ENCODE measurements around the gene DPM2.
A peak's percentile ranks its signal among the peaks of the same experiment; 100 is the strongest.

The DPM2 gene

GRCh38 chr9:127916720-127917581, 20.7 kb downstream of the DPM2 start, which contains the start of gene ST6GALNAC4:
TSS of gene ST6GALNAC4 (minus strand) at chr9:127917041. CDS start at chr9:127916419, 622 bp downstream.
- DNase-seq = peak; percentile 90

DNA sequence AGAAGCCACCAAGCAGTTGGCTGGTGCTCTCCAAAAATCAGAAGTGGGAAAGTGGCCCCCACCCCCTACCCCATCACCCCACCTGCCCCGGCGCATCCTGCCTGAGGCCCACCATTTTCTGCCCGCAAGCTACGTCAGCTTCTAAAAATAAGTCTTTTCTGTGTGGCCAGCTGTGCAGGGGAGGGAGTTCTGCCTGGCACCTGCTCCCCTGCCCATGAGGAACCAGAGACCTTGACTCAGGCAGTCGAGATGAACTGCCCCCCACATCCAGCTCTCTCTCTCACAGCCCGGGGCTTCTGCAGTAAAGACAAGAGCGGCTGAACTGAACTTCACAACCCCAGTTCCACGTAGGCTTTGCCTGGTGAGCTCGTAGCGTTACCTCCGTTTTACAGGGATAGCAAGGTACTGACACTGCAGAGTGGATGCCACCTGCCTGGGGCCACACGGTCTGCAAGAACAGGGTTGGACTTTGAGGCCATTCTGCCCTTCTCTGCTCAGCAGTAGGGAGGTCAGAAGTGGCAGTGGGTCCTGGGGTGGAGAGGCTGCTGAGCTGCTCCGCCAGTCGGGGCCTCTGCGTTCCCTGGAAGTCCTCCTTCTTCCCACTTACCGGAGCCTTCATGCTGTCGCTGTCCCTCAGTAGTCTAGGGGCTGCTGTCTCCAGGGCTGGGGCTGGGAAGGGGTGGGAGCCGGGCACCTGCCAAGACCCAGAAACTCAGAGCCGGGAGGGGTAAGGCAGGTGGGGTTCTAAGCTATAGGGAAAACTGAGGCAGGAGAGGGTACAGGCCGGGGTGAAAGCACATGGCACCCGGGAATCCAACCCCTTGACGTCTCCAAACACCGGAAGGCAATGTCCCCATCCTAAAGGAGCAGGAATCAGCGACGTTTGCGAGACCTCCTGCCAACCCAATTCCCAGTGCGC, 21.6 kb downstream of the DPM2 start:
- DNase-seq = no peak

- DNase-seq = no peak
These were observed 22.3 kb downstream of the DPM2 start for GRCh38 chr9:127915325-127915752.

GRCh38 chr9:127913682-127914081, 24.0 kb downstream of the DPM2 start:
- DNase-seq = no peak

GRCh38 chr9:127912882-127913281, 24.8 kb downstream of the DPM2 start:
- no peak for DNase-seq

- no peak for DNase-seq
These were observed 25.4 kb downstream of the DPM2 start for GRCh38 chr9:127912296-127912695.

- no peak for DNase-seq
These were observed 26.9 kb downstream of the DPM2 start for GRCh38 chr9:127910613-127911205.

GRCh38 chr9:127909839-127910273, 27.8 kb downstream of the DPM2 start:
- DNase-seq = no peak

DNA sequence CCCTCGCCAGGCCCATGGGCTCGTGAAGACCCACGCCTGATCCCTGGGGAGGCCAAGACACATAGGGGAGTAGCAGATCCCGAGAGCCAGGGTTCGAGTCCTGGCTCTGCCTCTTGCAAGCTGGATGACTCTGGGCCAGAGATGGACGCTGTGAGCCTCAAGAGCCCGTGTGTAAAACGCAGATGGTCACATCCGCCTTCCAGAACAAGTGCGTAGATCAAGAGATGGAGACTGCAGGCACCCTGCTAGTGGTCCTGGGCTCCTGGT, 29.1 kb downstream of the DPM2 start:
- no peak for DNase-seq

DNA sequence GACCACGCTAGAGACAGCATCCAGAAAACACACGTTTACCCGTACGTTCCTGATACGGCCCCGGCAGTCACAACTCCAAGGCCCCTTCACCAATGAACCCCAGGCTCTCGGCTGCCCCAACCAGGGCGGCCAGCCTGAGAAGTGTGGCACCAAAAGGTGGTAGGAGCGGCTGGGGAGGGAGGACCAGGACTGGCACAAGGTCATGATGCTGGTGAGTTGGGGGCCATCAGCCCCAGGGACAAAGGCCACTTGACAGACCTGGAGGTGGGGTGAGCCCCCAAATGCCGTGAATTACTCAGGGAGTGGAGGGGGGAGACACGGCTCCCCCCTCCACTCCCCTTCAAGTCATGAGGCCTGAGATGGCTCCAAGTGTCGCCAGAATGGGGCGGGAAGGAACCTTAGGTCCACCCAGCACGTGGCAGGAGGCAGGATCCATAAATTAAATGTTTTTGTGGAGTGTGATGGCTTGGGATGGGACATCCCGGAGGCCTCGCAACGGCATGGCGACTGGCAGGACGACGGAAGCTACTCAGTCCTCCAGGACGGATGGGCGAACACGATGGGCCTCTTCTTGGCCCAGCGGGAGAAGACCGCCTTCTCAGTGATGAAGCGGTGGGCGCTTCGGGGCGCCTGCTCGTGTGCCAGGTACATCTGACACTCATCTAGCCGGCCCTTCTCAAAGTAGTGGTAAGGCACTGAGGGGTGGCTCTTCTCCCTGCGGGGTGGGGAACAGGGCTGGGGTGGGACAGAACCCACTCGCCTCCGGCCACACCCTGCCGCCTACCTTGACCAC, 29.6 kb downstream of the DPM2 start:
- no peak for DNase-seq

- no peak for DNase-seq
These were observed 31.9 kb downstream of the DPM2 start for GRCh38 chr9:127905788-127906191.

DNA sequence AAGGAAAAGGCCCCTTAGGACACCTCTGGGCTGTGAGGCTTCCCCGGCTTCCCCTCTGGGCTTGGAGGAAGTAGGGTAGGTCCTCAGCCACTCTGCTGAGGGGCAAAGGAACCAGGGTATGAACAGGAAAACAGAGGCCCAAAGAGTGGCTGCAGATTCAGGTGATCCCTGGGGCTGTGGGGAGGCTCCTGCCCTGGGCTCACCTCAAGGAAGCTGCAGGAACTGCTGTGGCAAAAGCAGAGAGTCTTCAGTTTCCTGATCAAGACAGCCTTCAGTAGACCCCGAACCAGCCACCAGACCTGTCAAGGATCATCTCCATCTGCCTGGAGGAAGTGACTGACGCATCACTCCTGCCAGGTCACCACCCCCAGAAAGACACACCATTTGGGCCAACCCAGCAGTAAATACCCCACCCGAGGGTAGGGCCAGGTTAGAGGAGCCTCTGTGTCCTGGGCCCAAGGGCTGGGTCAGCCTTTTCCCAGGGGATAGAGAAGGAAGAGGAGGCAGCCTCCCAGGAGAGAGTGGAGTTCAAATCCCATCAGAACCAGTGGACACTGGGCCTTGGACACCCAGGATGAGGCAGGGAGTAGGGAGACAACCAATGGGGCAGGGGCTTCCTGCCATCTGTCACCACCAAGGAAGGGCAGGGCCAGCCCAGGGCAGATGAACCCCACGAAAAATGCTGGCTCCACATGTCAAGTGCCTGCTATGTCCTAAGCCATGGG, 32.5 kb downstream of the DPM2 start:
- no peak for DNase-seq

DNA sequence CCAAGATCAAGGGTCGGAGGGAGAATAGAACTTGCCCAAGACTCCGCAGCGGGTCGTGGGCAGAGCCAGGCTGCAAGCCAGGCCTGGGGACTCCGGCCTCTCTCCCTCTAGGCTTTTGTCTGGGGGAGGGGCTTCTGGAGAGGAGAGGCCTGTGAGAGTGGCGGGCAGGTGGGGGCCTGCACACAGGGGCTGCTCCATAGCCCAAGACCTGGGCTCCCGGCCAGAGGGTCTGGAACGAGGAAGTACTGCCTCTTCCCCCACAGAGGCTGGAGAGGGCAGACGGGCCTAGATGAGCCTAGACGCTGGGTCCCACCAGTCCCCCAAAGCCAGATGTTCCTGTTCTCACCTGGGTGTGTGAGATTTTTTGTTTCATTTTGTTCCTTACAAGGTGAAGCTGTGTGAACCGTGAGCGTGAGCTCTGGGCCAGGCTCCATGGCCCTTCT, 33.1 kb downstream of the DPM2 start:
- no peak for DNase-seq

DNA sequence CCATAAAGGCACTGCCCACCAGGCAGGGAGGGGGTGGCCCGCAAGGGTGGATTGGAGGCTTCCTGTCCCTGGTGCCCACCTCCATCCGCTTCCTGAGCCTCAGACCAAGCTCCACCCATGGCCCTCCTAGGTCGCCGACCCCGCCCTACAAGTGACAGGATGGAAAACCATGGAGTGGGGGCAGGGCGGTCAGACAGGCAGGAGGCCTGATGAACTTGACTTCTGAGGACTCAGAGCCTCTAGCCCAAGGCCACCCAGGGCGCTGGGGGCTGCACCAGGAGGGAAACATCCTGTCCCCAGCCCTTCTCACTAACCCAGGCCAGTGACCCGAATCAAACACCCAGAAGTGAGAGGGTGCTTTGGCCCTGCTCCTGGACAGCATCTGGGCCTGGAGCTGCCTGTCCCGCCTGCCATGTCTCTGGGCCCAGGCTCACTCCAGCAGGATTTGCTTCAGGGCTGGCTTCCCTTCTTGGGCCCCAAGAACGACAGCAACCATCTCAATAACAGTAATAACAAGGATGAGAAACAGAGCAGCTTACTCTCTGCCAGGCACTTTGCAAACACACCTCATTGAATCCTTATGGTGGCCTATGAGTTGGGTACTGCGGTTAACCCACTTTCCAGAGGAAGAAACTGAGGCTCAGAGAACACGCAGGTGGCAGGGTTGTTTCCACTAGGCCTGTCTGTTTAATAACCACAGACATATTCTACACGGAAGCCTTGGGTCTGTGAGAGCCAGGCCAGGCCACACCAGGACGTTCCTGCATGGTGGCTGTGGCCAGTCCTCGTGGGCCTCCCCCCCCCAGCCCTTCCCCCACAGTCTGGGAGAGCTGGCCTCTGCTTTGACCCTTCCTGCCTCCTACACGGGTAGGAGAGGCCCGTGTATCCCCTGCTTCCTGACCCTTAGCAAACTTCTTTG, 33.8 kb downstream of the DPM2 start:
- DNase-seq = no peak

GRCh38 chr9:127899128-127899943, 38.3 kb downstream of the DPM2 start, which contains the start of gene ST6GALNAC6:
TSS of gene ST6GALNAC6 (minus strand) at chr9:127899603. CDS start at chr9:127897981, 1,622 bp downstream.
- peak; percentile 77 for DNase-seq

GRCh38 chr9:127898433-127899127, 39.1 kb downstream of the DPM2 start:
- peak; percentile 89 for DNase-seq

DNA sequence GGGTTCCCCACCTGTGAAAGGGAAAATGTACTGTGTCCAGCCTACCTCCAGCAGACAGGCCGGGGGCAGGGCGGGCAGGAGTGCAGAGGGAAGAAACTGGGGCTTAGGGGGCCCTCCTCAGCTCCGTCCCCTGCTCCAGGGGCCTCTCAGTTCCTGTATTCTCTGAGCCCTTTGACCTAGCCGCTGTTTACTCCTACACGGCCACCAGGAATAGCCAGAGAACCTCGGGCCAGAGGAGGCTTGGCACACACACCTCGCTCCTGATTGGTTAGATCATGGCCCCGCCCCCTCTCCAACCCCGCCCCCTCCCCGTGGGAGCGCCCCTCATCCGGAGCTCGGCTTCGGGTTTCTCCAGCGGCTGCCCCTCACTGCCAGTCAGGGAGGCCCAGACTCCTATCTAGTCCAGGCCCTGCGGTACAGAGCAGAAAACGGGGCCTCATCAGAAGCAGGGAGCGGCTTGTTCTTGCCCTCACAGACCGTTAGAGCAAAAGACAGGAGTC, 40.4 kb downstream of the DPM2 start:
- peak; percentile 77 for DNase-seq

- DNase-seq = no peak
These were observed 41.1 kb downstream of the DPM2 start for GRCh38 chr9:127896395-127897192.

All from fibroblast of skin of right biceps (primary cell).